HepG2 (cell line): ENCODE results near the gene LSM2. TPM values are rescaled to one million over a fixed set of nuclear protein-coding genes. Genes with fewer than 3 reads are reported as not detected.

ENCODE experiments used
- ATAC-seq: fragments of 200-7000 bp; cut with Tn5 transposase; 3 replicates; pipeline ENCODE4 v1.9.1; 2020; ENCODE audit warnings: mild to moderate bottlenecking, moderate library complexity
- BruUV-seq: library from RNA; stranded (reverse); fragments of 400-500 nt; replicated peaks from 2 replicates; lab custom pipeline; 2021; lab: Mats Ljungman, UMichigan
- CTCF ChIA-PET: fragments of 300-600 bp; formaldehyde crosslinking; extraction: SDS; loops from one replicate; lab custom pipeline; 2021; ENCODE audit warnings: low total read pairs, inconsistent platforms, low intra/inter-chr PET ratio; lab: Yijun Ruan, JAX
- POLR2A ChIA-PET: fragments of 350-600 bp; sonication (Branson Sonifier 250); formaldehyde crosslinking; loops from one replicate; lab custom pipeline; 2020; ENCODE audit warnings: antibody characterized with exemption, inconsistent platforms; lab: Yijun Ruan, JAX
- DNase-seq: peaks from one replicate; pipeline ENCODE4 v3.0.0-alpha.2; 2015; ENCODE audit warnings: low spot score
- FAIRE-seq: peaks from 3 replicates; lab custom pipeline; 2011; peaks lifted over from hg19 to GRCh38; lab: Jason Lieb, UNC
- H2AFZ ChIP-seq: one replicate; pipeline ENCODE4 v1.6.1; 2011; ENCODE audit warnings: low read length, inconsistent platforms
- H3K27ac ChIP-seq: fragments of 300-600 bp; 3 replicates; pipeline ENCODE4 v1.8.0; 2011; ENCODE audit warnings: mixed run types, mild to moderate bottlenecking, mixed read lengths, low read length, inconsistent platforms; ENCODE audit not compliant: insufficient read depth; ENCODE audit errors: extremely low read length
- H3K27me3 ChIP-seq, 2 experiments: fragments of 200-600 bp in 1 of 2; 2 replicates in 1 of 2; 3 replicates in 1 of 2; pipeline versions ENCODE4 v1.6.0 to v1.8.0; 2011; ENCODE audit warnings: low read length in 2 of 2, mild to moderate bottlenecking in 2 of 2, moderate library complexity in 2 of 2, inconsistent platforms in 1 of 2; ENCODE audit not compliant: insufficient read depth in 2 of 2, control insufficient read depth in 1 of 2
- H3K36me3 ChIP-seq, 2 experiments: fragments of 200-600 bp in 1 of 2; replicated peaks in 1 of 2; 2 replicates in 1 of 2; 3 replicates in 1 of 2; pipeline versions ENCODE4 v1.5.1 to v1.8.0; 2011; ENCODE audit warnings: low read length in 2 of 2, inconsistent platforms in 1 of 2; ENCODE audit not compliant: insufficient read depth in 2 of 2, control insufficient read depth in 1 of 2
- H3K4me1 ChIP-seq: 2 replicates; pipeline ENCODE4 v1.5.1; 2012; ENCODE audit warnings: low read length, inconsistent platforms; ENCODE audit not compliant: insufficient read depth
- H3K4me2 ChIP-seq: 2 replicates; pipeline ENCODE4 v1.6.0; 2011; ENCODE audit warnings: low read depth, low read length, inconsistent platforms
- H3K4me3 ChIP-seq, 3 experiments: fragments of 200-600 bp in 1 of 3; sonication (generic), shearing (Covaris generic) in 1 of 3; replicated peaks in 1 of 3; 2 replicates each; pipeline ENCODE4 v1.5.1; 2011 to 2016; ENCODE audit warnings: low read length in 3 of 3, inconsistent platforms in 2 of 3, low read depth in 2 of 3, mild to moderate bottlenecking in 2 of 3, control low read depth in 1 of 3, mixed read lengths in 1 of 3; ENCODE audit not compliant: insufficient read depth in 1 of 3
- H3K79me2 ChIP-seq: one replicate; pipeline ENCODE4 v1.6.1; 2011; ENCODE audit warnings: low read length, inconsistent platforms; ENCODE audit not compliant: insufficient read depth
- H3K9ac ChIP-seq: 2 replicates; pipeline ENCODE4 v1.6.0; 2011; ENCODE audit warnings: mild to moderate bottlenecking, low read depth, low read length, inconsistent platforms; ENCODE audit not compliant: insufficient read depth
- H3K9me3 ChIP-seq: 2 replicates; pipeline ENCODE4 v1.5.1; 2012; ENCODE audit warnings: mild to moderate bottlenecking, low read length
- H4K20me1 ChIP-seq: 2 replicates; pipeline ENCODE4 v1.6.0; 2011; ENCODE audit warnings: inconsistent platforms, mild to moderate bottlenecking, low read length, moderate library complexity; ENCODE audit not compliant: insufficient read depth
- ARID2 ChIP-seq: sonication (generic); formaldehyde crosslinking; IDR thresholded peaks from 2 replicates; pipeline ENCODE4 v1.8.1; 2022; ENCODE audit warnings: mild to moderate bottlenecking, missing genetic modification reagents, borderline replicate concordance
- BRCA1 ChIP-seq: sonication (generic); formaldehyde crosslinking; IDR thresholded peaks from 2 replicates; pipeline ENCODE4 v1.4.0; 2020; ENCODE audit warnings: missing genetic modification reagents
- GATA4 ChIP-seq: sonication (generic); IDR thresholded peaks from 2 replicates; pipeline ENCODE4 v1.6.1; 2016; ENCODE audit warnings: antibody characterized with exemption, low read depth, borderline replicate concordance
- IKZF1 ChIP-seq: fragments of 450-650 bp; IDR thresholded peaks from 2 replicates; pipeline ENCODE4 v1.7.1; 2016
- NRL ChIP-seq: sonication (generic); formaldehyde crosslinking; IDR thresholded peaks from 2 replicates; pipeline ENCODE4 v1.5.0; 2020; ENCODE audit warnings: missing genetic modification reagents, mild to moderate bottlenecking, moderate library complexity, borderline replicate concordance
- RFX5 ChIP-seq: IDR thresholded peaks from 2 replicates; pipeline ENCODE4 v1.6.1; 2011; ENCODE audit warnings: low read depth, low read length, improper control_type of control experiment
- ZBTB21 ChIP-seq: sonication (generic); formaldehyde crosslinking; IDR thresholded peaks from 2 replicates; pipeline ENCODE4 v1.4.0; 2020; ENCODE audit warnings: missing genetic modification reagents
- ZKSCAN8 ChIP-seq: IDR thresholded peaks from 2 replicates; pipeline ENCODE4 v1.6.1; 2016; ENCODE audit warnings: borderline replicate concordance, missing genetic modification reagents, missing compliant biosample characterization
- ZNF143 ChIP-seq: sonication (generic); formaldehyde crosslinking; IDR thresholded peaks from 2 replicates; pipeline ENCODE4 v1.4.0; 2020; ENCODE audit warnings: missing genetic modification reagents
- ZNF446 ChIP-seq: sonication (generic); formaldehyde crosslinking; IDR thresholded peaks from 2 replicates; pipeline ENCODE4 v1.5.0; 2020; ENCODE audit warnings: mild to moderate bottlenecking, missing genetic modification reagents
- ZNF547 ChIP-seq: sonication (generic); formaldehyde crosslinking; IDR thresholded peaks from 2 replicates; pipeline ENCODE4 v1.5.1; 2020; ENCODE audit warnings: mild to moderate bottlenecking, missing genetic modification reagents
- ZNF577 ChIP-seq: sonication (generic); formaldehyde crosslinking; IDR thresholded peaks from 2 replicates; pipeline ENCODE4 v1.4.0; 2020; ENCODE audit warnings: mild to moderate bottlenecking, low read depth, missing genetic modification reagents, borderline replicate concordance
- ZNF660 ChIP-seq: sonication (generic); formaldehyde crosslinking; IDR thresholded peaks from 2 replicates; pipeline ENCODE4 v1.5.1; 2020; ENCODE audit warnings: mild to moderate bottlenecking, low read depth, missing genetic modification reagents, borderline replicate concordance
- ZNF710 ChIP-seq: sonication (generic); formaldehyde crosslinking; IDR thresholded peaks from 2 replicates; pipeline ENCODE4 v1.5.0; 2020; ENCODE audit warnings: mild to moderate bottlenecking, missing genetic modification reagents, borderline replicate concordance
- WGBS: methylation state at CpG from one replicate; pipeline ENCODE4 v1.1.6; 2017; ENCODE audit warnings: low lambda C conversion rate; 5-methylcytosine and 5-hydroxymethylcytosine counted together
- in situ Hi-C: cut with HindIII; loops from 2 replicates; pipeline ENCODE4 v1.10.0; 2017; ENCODE audit warnings: low pct_unique_long_range_greater_than_20kb; ENCODE audit not compliant: extremely low pct_ligation_motif_present
- intact Hi-C: fragments of 100-400 bp; cut with micrococcal nuclease; formaldehyde crosslinking; loops from one replicate; pipeline ENCODE4 v1.10.0; 2022; ENCODE audit not compliant: unreplicated experiment
- polyA plus RNA-seq, 8 experiments: library from polyadenylated mRNA; depleted of rRNA in 3 of 8; stranded (reverse) in 7 of 8; unstranded in 1 of 8; fragments of >200 nt; fragmentation: Illumina TruSeq in 4 of 8; extraction: Trizol in 4 of 8; gene quantifications; 2 replicates each; pipeline versions ENCODE4 v1.2.1 to v1.2.3, GENCODE V29; 2011 to 2016; ENCODE audit warnings: low read depth in 4 of 8, missing spikeins in 1 of 8, mixed read lengths in 1 of 8; ENCODE audit not compliant: insufficient read depth in 1 of 8
- total RNA-seq, 5 experiments: library from RNA; depleted of rRNA; stranded (reverse); fragments of >200 nt; fragmentation: Illumina TruSeq; extraction: Trizol; gene quantifications; 2 replicates each; pipeline ENCODE4 v1.2.3, GENCODE V29; 2016; ENCODE audit warnings: low read depth in 1 of 5
- TF ChIP-seq, protein P1 (sequence below): sonication (generic); formaldehyde crosslinking; IDR thresholded peaks from 2 replicates; pipeline ENCODE4 v1.5.1; 2020; ENCODE audit warnings: missing genetic modification reagents, mild to moderate bottlenecking, borderline replicate concordance
- TF ChIP-seq, protein P2 (sequence below): sonication (generic); formaldehyde crosslinking; conservative IDR thresholded peaks from 2 replicates; pipeline ENCODE4 v1.4.0; 2020; ENCODE audit warnings: missing genetic modification reagents
- TF ChIP-seq, protein P3 (sequence below): sonication (generic); formaldehyde crosslinking; IDR thresholded peaks from 2 replicates; pipeline ENCODE4 v1.5.0; 2020; ENCODE audit warnings: missing genetic modification reagents, mild to moderate bottlenecking, borderline replicate concordance

LSM2 gene
- total and polyA plus RNA-seq, 2 of the 13 experiments (the other 11 are each of a cell fraction or from before 2014, with no cell fraction given): 69.4 to 90.5 TPM

GRCh38 chr6:31815025-31815838 lies 8.5 kb upstream of the LSM2 start, which contains the start of the genes HSPA1A and HSPA1L:
Gene HSPA1A (plus strand): TSS chr6:31815543. CDS start chr6:31815757, 214 bp downstream.
Gene HSPA1L (minus strand): TSS chr6:31815283. CDS start chr6:31811972, 3,311 bp downstream.
- Histone ChIP-seq H3K9me3 (no peaks in the 10 kb centered on the region), H3K9ac (peak within 1 kb of the TSS; percentile 78), H3K79me2 (peaks cover 19% of the 10 kb centered on the region), H3K4me1 (peaks cover 35% of the 10 kb centered on the region), H3K36me3 (no peaks in the 10 kb centered on the region), H4K20me1 (no peaks in the 10 kb centered on the region), H3K4me3 (peak within 1 kb of the TSS; percentile 54 to 71 (median 55)), H2AFZ (no peak within 1 kb of the TSS), H3K27ac (peak within 1 kb of the TSS; percentile 95), H3K27me3 (no peaks in the 10 kb centered on the region), H3K4me2 (peak within 1 kb of the TSS; percentile 87)
- ChIA-PET POLR2A (interaction anchor here (0.8 to 3.6 kb wide), 33 partner anchors 9 to 274 kb away, joined by 3 to 102 read pairs (median 6); partner anchors contain the start of genes ABHD16A, APOM, BAG6 and C2), CTCF (no interaction called here)
- FAIRE-seq (peak; percentile 77), DNase-seq (peak; percentile 95), ATAC-seq (peak; percentile 64)
- BruUV-seq: no TSS peak
- WGBS: 39% methylated on average over 39 of the region's 56 CpGs
- intact Hi-C loops (loop anchor here (2.0 kb wide), 1 partner anchor 20 kb away; the partner anchor contains the start of gene VARS1), in situ Hi-C loops (no loop called here)
- TF ChIP-seq ZNF547 (CRISPR knock-in tag): peak; percentile 89
- TF ChIP-seq BRCA1 (CRISPR knock-in tag): no peak
- TF ChIP-seq GATA4: peak; percentile 92
- TF ChIP-seq IKZF1: no peak
- TF ChIP-seq ZKSCAN8: no peak
- TF ChIP-seq RFX5: peak; percentile 52; the same call in 1 of the 2 replicates
- TF ChIP-seq ZNF143 (CRISPR knock-in tag): no peak; the same call in 1 of the 2 replicates
- TF ChIP-seq ARID2: 0 out of 2 replicates have a peak, but pooled peaks have one; percentile 37
- no peak for TF ChIP-seq ZBTB21 (CRISPR knock-in tag)
- no peak for TF ChIP-seq ZNF660 (CRISPR knock-in tag)
- TF ChIP-seq, protein P1, sequence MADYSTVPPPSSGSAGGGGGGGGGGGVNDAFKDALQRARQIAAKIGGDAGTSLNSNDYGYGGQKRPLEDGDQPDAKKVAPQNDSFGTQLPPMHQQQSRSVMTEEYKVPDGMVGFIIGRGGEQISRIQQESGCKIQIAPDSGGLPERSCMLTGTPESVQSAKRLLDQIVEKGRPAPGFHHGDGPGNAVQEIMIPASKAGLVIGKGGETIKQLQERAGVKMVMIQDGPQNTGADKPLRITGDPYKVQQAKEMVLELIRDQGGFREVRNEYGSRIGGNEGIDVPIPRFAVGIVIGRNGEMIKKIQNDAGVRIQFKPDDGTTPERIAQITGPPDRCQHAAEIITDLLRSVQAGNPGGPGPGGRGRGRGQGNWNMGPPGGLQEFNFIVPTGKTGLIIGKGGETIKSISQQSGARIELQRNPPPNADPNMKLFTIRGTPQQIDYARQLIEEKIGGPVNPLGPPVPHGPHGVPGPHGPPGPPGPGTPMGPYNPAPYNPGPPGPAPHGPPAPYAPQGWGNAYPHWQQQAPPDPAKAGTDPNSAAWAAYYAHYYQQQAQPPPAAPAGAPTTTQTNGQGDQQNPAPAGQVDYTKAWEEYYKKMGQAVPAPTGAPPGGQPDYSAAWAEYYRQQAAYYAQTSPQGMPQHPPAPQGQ (CRISPR knock-in tag): no peak
- TF ChIP-seq, protein P2, sequence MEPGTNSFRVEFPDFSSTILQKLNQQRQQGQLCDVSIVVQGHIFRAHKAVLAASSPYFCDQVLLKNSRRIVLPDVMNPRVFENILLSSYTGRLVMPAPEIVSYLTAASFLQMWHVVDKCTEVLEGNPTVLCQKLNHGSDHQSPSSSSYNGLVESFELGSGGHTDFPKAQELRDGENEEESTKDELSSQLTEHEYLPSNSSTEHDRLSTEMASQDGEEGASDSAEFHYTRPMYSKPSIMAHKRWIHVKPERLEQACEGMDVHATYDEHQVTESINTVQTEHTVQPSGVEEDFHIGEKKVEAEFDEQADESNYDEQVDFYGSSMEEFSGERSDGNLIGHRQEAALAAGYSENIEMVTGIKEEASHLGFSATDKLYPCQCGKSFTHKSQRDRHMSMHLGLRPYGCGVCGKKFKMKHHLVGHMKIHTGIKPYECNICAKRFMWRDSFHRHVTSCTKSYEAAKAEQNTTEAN (CRISPR knock-in tag): no peak
- TF ChIP-seq, protein P3, sequence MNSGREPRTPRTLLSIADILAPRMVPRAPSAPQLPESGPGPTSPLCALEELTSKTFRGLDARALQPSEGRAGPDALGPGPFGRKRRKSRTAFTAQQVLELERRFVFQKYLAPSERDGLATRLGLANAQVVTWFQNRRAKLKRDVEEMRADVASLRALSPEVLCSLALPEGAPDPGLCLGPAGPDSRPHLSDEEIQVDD (CRISPR knock-in tag): no peak
- no peak for TF ChIP-seq ZNF710 (CRISPR knock-in tag)
- no peak for TF ChIP-seq ZNF446 (CRISPR knock-in tag)
- no peak for TF ChIP-seq NRL (CRISPR knock-in tag)
- no peak for TF ChIP-seq ZNF577 (CRISPR knock-in tag)
